T47D (cell line): Measurements from ENCODE around the gene STXBP3.

ENCODE experiments used
- DNase-seq, 2 experiments: peaks; one replicate each; pipeline versions ENCODE4 v3.0.0 to v3.0.0-alpha.2; 2011 to 2012; ENCODE audit warnings: low read depth in 1 of 2, low spot score in 1 of 2
- JUND ChIP-seq: IDR thresholded peaks from 2 replicates; pipeline ENCODE4 v1.6.1; 2012; ENCODE audit warnings: low read depth
- in situ Hi-C: cut with HindIII; loops from 2 replicates; pipeline ENCODE4 v1.10.0; 2016; ENCODE audit warnings: low sequenced_read_pairs, low pct_unique_long_range_greater_than_20kb

STXBP3 gene

DNA sequence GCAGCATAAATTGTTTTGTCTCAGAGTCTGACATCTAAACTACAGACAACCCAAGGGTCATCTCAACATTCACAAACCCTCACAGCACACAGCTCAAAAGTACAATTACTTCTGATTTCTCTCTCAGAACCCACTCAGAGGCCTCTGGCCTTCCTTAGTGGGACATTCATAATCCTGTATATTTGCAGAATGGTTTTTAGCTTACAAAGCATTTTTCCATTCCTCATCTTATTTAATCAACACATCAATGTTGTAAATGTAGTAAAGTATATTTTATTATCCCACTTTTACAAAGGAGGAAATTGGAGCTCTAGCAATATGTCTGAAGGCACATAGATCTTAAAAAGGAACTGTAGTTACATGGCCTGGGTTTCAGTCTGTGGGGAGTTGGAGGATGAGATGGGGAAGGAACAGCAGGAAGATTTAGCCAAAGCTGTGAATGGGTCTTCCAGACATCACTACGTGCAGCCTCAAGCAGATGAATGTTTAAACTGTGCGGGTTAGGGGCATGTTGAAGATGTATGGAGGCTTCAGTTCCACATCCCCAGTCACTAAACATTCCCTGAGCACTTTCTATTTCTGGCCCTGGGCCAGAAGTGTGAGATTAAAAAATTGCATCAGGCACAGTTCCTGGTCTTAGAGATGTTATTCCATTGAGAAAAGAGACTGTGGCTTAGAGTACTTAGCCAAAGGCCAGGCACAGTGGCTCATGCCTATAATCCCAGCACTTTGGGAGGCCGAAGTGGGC is 97.1 kb downstream of the STXBP3 start:
- in situ Hi-C loops: no loop called here
- DNase-seq: no peak
- TF ChIP-seq JUND: no peak

DNA sequence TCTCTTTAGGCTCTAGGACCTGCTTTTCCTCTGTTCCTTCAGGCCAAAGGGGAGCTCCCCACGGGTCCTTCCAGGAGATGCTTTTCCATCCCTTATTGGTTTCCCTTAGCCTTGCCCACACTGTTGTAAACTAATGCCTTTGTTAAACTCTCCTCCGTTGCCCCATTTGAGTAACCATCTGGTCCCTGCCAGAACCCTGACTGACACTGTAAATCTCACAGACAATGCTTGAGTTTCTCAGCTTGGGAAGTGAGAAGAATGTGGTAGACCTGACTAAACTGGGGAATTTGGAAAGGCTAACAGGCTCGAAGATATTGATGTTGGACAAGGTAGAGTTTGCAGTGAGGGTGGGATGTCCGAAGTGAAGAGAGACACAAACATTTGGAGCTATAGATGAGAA is 99.0 kb downstream of the STXBP3 start:
- in situ Hi-C loops: no loop called here
- no peak for DNase-seq
- no peak for TF ChIP-seq JUND

DNA sequence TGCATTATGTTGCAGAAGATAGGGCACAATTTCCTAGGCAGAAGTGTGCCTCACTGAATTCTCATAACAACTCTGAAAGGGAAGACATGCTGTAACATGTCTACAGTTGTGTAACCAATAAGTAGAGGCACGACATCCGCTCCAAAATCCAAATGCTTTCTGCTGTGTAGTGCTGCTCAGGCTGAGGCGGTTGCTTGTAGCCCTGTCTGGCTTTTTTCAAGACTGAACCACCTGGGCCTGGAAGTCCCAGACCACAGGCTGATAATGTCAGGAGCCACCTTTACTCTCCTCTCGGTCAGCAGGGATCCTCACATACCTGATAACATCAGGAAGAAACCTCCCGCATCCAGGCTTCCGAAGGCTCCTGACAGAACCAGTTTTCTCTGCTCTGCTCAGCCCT is 99.5 kb downstream of the STXBP3 start:
- TF ChIP-seq JUND: no peak
- no peak for DNase-seq
- in situ Hi-C loops: no loop called here

DNA sequence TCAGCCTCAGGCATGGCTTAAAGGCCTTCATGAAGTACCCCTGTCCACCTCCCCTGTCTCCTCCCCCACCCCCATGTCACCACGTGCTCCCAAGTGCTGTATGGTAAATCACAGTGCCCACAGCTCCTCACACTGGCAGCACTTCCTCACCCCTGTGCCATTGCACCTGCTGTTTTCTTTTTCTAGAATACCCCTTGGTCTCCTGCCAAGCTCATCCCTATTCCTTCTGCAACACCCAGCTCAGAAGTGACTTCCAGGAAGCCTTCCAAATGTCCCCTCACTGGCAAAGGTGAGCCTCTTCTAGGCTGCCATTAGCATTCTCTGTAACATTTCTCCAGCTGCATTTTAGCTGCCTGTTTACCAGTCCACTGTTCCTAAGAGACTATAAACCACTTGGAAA is 101.0 kb downstream of the STXBP3 start:
- in situ Hi-C loops: no loop called here

DNA sequence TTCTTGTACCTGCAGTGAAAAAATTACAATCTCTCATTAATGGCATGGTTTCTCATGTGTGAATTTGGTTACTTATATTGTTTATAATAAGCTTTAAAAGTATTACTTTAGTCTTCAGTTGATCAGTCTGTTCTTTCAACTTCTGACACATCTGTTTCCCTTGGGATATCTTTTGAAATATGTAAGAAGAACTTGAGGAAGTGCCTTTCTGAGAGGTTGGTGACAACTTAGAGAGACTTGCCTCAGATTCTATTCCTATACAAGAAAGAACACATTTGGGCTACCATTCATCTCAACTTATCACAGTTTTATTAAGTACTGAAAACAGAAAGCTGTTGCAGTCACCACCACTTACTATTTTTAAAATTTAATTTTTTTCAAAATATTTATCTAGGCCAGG is 102.3 kb downstream of the STXBP3 start:
- in situ Hi-C loops: no loop called here
- no peak for DNase-seq
- TF ChIP-seq JUND: no peak

More for the DNA sequence above, 101.0 kb downstream of the STXBP3 start:
- DNase-seq: no peak
- no peak for TF ChIP-seq JUND

DNA sequence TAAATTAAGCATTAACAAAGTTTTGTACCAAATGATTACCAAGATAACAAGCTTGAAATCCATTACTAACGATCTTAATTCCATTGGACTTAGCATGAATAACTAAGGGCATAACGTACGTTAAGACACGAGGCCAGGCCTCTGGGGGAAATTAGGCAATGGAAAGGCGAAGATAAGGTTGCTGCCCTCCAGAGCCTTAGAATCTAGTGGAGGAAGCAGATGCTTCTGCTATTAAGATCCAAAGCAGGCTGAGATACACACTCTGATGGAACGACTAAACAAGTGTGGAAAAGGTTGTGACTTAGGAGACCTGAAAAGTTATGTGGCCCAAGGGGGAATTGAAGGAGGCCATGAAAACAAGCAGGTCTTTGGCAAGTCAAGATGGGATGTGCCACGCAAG is 104.5 kb downstream of the STXBP3 start:
- no peak for DNase-seq
- TF ChIP-seq JUND: no peak
- in situ Hi-C loops: no loop called here

DNA sequence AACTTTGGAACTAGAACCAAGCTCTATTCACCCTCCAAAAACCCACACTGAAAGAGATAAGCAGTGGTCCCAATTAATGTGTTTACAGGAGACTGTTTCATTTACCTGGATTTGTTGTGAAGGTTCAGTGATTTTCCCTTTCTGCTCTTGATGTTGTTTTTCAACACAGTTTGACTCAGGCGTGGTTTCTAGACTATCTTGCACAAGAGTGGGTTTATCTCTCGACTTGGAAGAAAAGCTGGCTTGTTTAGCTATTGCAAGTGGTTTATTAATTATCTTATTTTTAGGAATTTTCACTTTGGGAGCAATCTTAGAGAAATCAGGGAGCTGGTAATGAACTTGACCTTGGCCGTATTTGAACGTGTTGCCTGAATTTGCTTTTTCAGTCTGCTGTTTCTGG is 105.1 kb downstream of the STXBP3 start:
- no peak for DNase-seq
- no peak for TF ChIP-seq JUND
- in situ Hi-C loops: no loop called here

DNA sequence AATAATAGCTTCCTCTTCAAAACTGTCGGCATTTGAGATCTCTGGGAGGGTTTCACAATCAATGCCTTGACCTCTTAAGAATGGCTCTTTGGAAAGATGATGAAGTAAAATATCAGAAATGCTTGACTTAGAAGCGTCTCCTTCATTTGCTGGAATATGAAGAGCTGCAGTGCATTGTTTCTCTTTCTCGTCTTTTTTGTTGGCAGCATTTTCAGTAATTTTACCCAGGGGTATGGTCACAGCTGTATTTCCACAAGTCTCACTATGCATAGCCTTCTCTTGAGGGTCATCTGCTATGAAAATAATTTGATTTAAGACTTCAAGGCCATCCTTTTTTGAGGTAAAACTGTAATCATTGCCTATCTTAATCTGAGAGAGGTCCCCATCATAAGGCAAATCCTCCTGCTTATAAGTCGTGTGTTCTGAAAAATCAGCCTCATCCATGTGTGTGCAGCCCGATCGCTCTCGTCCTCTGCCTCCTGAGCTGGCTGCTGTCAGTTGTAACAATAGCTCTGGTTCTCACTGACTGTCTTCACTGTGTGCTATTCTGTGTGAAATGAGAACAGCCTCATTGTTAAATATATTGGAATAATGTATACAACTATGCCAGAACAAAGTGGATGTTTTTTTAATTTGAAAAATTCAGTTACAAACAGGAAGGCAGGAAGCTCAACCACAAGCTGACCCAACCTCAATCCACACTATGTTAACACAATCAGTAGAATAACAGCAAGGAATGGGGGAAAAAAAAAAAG is 105.9 kb downstream of the STXBP3 start:
- no peak for TF ChIP-seq JUND
- in situ Hi-C loops: no loop called here
- no peak for DNase-seq

DNA sequence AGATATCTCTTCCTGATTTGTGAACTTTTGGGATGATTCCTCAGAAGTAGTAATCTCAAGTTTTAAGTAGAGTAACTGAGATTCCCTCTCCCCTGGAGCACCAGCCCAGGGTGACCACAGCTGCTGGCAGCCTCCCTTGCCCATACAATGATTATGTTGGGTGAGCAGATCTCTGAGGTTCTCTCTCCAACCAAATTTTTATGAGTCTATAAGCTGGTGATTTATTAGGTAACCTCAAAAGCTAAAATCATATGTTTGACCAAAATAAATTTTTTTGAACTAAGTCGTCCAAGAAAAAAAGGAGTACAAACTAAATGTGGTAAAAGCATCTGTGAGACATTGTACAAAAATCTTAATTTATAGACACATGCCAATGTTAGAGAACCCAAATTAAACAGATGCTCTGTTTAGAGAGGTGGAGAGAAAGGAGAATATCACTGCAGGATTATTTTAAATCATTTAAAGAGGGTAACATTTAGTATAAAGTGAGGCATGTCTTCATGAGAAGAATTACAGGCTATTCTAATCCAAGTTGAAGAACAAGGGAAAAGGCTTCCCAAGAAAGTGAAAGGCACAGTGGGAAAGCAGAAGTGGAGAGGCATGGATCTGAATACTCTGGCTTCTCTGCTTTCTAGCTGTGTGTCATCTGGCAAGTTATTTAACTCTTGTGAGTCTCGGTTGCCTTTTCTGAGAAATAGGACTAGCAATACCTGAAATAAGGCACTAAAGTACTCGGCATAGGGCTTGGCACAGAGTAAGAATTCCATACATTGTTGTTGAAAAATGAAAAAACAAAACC is 107.9 kb downstream of the STXBP3 start:
- no peak for DNase-seq
- no peak for TF ChIP-seq JUND
- in situ Hi-C loops: no loop called here

DNA sequence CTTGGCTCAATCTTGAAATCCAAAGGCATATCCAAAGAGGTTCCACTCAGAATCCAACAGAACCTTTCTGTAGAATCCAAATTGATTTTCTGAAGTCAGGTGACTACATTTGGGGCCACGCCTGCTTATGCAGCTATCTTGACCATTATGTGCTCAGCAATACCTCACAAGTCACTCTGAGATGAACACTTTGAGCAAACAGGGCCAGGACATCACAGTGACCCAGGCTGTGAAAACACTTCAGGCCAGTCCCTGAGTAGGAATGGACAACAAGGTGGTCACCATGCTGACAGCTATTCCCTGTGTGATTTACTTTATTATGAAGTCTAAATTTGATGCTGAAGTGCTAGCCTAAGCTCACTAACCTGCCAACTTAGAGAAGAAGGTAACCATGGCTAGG is 110.5 kb downstream of the STXBP3 start, which contains the start of gene AKNAD1:
Gene AKNAD1 (minus strand): TSS at position 101 of the 400 bp plus-strand sequence. CDS start 4,430 bp downstream, outside the sequence.
- DNase-seq: no peak
- in situ Hi-C loops: no loop called here
- TF ChIP-seq JUND: no peak

DNA sequence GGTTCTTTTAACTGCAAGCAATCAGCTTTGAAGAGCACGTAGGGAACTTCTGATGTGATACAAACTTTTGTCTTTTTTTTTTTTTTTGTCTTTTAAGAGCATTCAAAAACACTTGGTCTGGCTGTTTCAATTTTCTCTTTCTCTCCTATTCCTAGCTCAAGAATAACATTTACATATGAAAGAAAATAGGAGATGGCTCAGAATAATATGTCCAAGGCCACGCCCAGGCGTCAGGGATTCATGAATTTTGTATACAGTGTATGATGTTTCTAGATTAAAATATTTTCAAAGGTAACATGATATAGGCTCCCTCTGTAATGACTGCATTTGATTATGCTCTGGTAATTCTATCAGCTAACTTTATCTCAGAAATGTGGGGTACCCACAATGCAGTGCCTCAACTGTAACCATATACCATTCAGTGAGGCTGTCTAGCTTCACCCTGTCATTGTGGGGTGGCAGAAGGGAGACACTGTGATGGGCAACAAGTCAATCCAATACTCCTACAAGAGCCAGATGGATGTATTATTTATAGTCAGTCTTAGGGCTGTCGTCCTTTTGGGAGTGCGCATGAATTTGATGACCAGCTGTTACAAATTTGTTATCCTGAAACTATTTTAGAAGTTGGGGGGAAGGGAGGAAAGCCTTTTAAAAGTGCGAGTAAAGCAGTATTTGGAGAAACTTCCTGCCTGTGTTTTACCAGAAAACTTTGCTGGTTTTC is 111.9 kb downstream of the STXBP3 start:
- in situ Hi-C loops: no loop called here
- no peak for TF ChIP-seq JUND
- no peak for DNase-seq
